Activated CD4-positive, alpha-beta memory T cell treated with anti-CD3 and anti-CD28 coated beads for 36 hours (primary cell): ENCODE results near the gene HRH1. TPM values are rescaled to one million over a fixed set of nuclear protein-coding genes. Genes with fewer than 3 reads are reported as not detected.

Experiments used
- CTCF ChIA-PET: fragments of 350-600 bp; sonication (Branson Sonifier 250); formaldehyde crosslinking; loops from one replicate; lab custom pipeline; 2021; ENCODE audit warnings: antibody characterized with exemption, inconsistent platforms; lab: Charles Lee
- POLR2A ChIA-PET: fragments of 350-600 bp; sonication (Branson Sonifier 250); formaldehyde crosslinking; loops from one replicate; lab custom pipeline; 2021; ENCODE audit warnings: antibody characterized with exemption; lab: Charles Lee
- DNase-seq: peaks from one replicate; pipeline ENCODE4 v3.0.0-alpha.2; 2020
- H3K27ac Mint-ChIP-seq: one replicate; pipeline ENCODE4 v1.8.0; 2021; ENCODE audit warnings: mixed read lengths
- H3K27me3 Mint-ChIP-seq: one replicate; pipeline ENCODE4 v1.8.0; 2021; ENCODE audit warnings: mixed read lengths
- H3K36me3 Mint-ChIP-seq: one replicate; pipeline ENCODE4 v1.8.0; 2021; ENCODE audit warnings: mixed read lengths
- H3K4me1 Mint-ChIP-seq: one replicate; pipeline ENCODE4 v1.8.0; 2021; ENCODE audit warnings: low read depth, mixed read lengths
- H3K4me3 Mint-ChIP-seq: one replicate; pipeline ENCODE4 v1.8.0; 2021; ENCODE audit warnings: mild to moderate bottlenecking, mixed read lengths
- H3K9me3 Mint-ChIP-seq: one replicate; pipeline ENCODE4 v1.8.0; 2021; ENCODE audit warnings: mixed read lengths
- intact Hi-C: fragments of 100-400 bp; cut with micrococcal nuclease; formaldehyde crosslinking; loops from one replicate; pipeline ENCODE4 v1.15.1; 2023
- total RNA-seq, 2 experiments: library from RNA; stranded (reverse); gene quantifications; one replicate each; pipeline ENCODE4 v1.2.3, GENCODE V29; 2021

HRH1 gene
- total RNA-seq, 2 experiments from 2014 or later = 2.3 to 2.9 TPM

DNA sequence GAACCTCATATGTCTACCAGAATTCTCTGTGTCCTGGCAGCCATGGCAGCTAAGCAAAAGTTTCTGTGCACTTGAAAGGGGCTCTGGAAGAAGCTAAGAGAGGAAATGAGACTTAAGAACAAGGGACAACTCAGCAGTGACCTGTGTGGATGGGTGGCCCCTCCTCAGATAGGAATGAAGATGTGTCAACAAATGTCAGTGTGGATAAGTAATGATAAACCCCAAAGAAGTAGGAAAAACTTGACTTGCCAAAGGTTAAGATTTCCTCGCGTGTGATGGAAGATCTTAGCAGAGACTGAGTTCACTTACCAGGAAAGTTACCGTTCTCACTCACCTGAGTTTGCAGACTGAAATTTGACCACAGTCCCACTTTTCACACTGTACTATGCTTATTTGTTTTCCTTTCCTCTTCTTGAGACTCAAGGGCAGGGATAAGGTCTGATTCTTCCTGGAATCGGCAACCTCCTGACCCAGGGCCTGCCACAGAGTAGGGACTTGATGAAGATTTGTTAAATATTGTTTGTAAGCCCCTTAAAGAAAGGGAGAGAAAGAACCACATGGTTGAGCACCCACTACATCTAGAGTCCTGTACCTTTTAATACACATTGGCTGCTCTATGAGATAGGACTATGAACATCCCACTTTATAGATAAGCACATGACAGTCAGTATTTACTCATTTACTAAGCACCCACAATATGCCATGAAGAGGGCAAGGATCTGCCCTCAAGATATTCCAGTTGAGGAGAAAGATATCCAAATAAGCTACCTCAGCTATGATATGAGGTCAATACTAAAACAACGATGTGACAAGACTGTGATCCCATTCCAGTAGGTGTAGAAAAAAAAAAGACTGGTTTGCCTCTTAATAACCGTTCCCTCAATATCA lies 7.3 kb upstream of the HRH1 start:
- peaks cover 21% of the 10 kb centered on the region for H3K27me3 Mint-ChIP-seq
- CTCF ChIA-PET = interaction anchor here (0.6 kb wide), 1 partner anchor 168 kb away, joined by 3 read pairs; no protein-coding TSS in a partner anchor
- no peak for DNase-seq
- H3K9me3 Mint-ChIP-seq = no peaks in the 10 kb centered on the region
- intact Hi-C loops = no loop called here
- H3K27ac Mint-ChIP-seq = no peak overlapping the region
- no peaks in the 10 kb centered on the region for H3K4me1 Mint-ChIP-seq
- H3K36me3 Mint-ChIP-seq = no peaks in the 10 kb centered on the region
- POLR2A ChIA-PET = no interaction called here
- no peak overlapping the region for H3K4me3 Mint-ChIP-seq

DNA sequence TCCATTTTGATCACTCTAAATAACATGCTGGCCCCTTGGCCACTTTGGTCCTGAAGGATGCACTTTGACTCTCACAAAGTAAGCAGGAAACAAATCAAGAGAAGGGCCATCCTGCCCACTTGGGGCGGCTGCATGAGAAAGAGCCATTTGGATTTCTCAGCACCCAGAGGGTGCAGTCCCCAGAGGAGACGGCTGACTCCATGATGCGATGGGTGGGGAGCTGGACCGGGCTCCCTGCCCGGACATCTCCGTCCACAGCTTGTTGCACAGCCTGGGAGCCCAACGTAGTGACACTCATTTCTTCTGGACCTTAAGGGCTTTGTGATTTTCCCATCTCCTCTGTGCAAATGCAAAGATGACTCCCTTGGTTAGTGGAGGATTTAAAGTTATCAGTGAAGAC lies 4.0 kb upstream of the HRH1 start:
- Mint-ChIP-seq H3K4me1 (peaks cover 9% of the 10 kb centered on the region), H3K27ac (no peak overlapping the region), H3K27me3 (peaks cover 34% of the 10 kb centered on the region), H3K36me3 (no peaks in the 10 kb centered on the region), H3K9me3 (no peaks in the 10 kb centered on the region), H3K4me3 (no peak overlapping the region)
- intact Hi-C loops = no loop called here
- DNase-seq = no peak
- CTCF ChIA-PET = no interaction called here
- POLR2A ChIA-PET = no interaction called here

DNA sequence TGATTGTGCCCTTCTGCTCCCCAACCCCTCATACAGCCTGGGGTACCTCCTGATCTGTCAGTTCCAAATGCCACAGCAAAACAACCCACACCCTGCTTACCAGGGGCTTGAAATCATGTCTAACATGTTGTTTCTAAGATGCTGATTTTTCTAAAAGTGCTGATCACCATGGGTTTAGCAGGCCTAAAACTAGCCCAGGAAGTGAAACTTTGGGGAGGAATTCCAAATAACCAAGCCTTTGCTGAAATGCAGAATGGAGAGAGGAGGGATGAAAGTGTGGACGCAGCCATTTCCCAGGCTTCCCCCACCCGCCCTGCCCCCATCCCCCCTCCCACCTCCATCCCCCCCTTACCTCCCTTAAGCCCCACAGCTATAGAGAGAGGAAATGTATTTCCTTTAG lies 2.0 kb upstream of the HRH1 start:
- no peak overlapping the region for H3K27ac Mint-ChIP-seq
- intact Hi-C loops = no loop called here
- no peak for DNase-seq
- peaks cover 51% of the 10 kb centered on the region for H3K27me3 Mint-ChIP-seq
- CTCF ChIA-PET = no interaction called here
- H3K4me1 Mint-ChIP-seq = peaks cover 9% of the 10 kb centered on the region
- no peaks in the 10 kb centered on the region for H3K36me3 Mint-ChIP-seq
- H3K4me3 Mint-ChIP-seq = no peak overlapping the region
- no peaks in the 10 kb centered on the region for H3K9me3 Mint-ChIP-seq
- POLR2A ChIA-PET = no interaction called here

DNA sequence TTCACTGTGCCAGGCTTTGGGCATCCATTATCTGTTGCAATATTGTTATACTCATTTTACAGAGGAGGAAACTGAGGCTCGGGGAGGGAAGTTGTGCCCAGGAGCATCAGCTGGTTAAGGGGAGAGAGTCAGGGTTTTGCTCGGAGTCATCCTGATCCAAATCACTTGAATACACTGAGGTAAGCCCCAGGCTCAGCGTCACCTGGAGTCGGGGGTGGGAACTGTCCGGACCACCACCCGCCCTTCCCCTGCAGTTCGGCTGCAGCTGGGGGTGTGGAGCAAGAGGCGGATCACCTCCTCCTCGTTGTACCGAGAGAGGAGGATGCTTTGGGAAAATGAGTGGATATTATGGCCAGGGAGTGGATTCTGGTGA lies 646 bp downstream of the HRH1 start:
- POLR2A ChIA-PET = no interaction called here

DNA sequence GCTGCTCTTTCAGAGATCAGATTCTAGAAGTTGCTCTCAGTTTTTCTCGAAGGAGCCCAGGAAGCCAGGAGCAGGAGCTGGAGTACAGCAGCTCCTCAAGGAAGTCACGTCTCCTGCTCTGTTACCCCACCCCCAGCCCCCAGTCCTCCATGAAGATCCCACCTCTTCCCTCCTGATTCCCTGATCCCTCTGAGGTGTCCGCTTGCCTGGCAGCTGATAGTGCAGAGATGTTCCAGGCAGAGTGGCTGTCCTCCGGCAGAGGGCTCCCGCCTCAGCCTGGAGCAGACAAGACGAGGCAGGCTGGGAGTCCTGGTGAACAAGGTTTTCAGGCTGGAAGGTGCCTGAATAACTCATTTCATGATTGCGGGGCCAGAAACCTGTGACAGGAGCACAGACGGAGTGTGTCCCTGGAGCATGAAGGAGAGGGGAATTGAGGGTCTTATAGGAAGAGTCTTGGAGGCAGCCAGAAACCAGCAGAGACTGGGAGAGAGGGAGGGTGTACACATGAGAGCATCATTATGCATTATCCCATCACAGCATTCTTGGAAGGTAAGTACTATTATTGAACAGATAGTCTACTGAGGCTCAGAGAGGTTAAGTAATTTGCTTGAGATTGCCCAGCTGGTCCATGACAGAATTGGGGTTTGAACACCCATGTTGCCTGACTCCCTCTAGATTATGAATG lies 1.2 kb downstream of the HRH1 start:
- no peaks in the 10 kb centered on the region for H3K9me3 Mint-ChIP-seq
- POLR2A ChIA-PET = no interaction called here
- intact Hi-C loops = no loop called here
- no peak overlapping the region for H3K27ac Mint-ChIP-seq
- DNase-seq = peak; percentile 41
- no peaks in the 10 kb centered on the region for H3K36me3 Mint-ChIP-seq
- H3K27me3 Mint-ChIP-seq = peaks cover 53% of the 10 kb centered on the region
- H3K4me1 Mint-ChIP-seq = peaks cover 9% of the 10 kb centered on the region
- CTCF ChIA-PET = interaction anchor here (0.6 to 4.7 kb wide), 5 partner anchors 8 to 980 kb away, joined by 3 to 33 read pairs (median 3); no protein-coding TSS in a partner anchor
- no peak overlapping the region for H3K4me3 Mint-ChIP-seq

More for the DNA sequence above, 646 bp downstream of the HRH1 start:
- Mint-ChIP-seq H3K36me3 (no peaks in the 10 kb centered on the region), H3K4me1 (peaks cover 9% of the 10 kb centered on the region), H3K27me3 (peaks cover 51% of the 10 kb centered on the region), H3K27ac (no peak overlapping the region), H3K9me3 (no peaks in the 10 kb centered on the region), H3K4me3 (no peak overlapping the region)
- intact Hi-C loops = no loop called here
- no peak for DNase-seq
- CTCF ChIA-PET = interaction anchor here (0.6 to 4.7 kb wide), 4 partner anchors 9 to 979 kb away, joined by 3 to 33 read pairs (median 4); no protein-coding TSS in a partner anchor

DNA sequence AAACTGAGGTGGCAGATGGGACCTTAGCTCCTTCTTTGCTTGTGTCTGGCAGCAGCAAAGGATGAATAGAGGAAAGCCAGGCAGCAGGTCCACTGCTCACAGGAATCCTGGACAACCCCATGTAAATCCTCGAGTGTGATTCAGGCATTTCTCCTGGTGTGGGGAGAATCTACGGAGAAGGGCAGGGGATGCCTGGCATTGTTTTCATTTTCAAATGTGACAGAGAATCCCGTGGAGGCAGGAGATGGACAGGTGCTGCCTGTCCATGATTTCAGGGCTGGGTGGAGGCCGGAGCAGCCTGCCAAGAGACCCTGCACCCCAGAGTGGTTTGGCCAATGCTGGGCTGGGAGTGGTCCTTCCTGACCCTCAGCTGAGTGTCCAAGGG lies 1.7 kb downstream of the HRH1 start:
- no peaks in the 10 kb centered on the region for H3K9me3 Mint-ChIP-seq
- intact Hi-C loops = no loop called here
- H3K36me3 Mint-ChIP-seq = no peaks in the 10 kb centered on the region
- H3K27me3 Mint-ChIP-seq = peaks cover 54% of the 10 kb centered on the region
- H3K4me1 Mint-ChIP-seq = peaks cover 9% of the 10 kb centered on the region
- DNase-seq = no peak
- ChIA-PET CTCF (interaction anchor here (1.1 to 4.7 kb wide), 3 partner anchors 8 to 179 kb away, joined by 3 to 33 read pairs (median 3); no protein-coding TSS in a partner anchor), POLR2A (no interaction called here)
- H3K27ac Mint-ChIP-seq = no peak overlapping the region
- H3K4me3 Mint-ChIP-seq = no peak overlapping the region

DNA sequence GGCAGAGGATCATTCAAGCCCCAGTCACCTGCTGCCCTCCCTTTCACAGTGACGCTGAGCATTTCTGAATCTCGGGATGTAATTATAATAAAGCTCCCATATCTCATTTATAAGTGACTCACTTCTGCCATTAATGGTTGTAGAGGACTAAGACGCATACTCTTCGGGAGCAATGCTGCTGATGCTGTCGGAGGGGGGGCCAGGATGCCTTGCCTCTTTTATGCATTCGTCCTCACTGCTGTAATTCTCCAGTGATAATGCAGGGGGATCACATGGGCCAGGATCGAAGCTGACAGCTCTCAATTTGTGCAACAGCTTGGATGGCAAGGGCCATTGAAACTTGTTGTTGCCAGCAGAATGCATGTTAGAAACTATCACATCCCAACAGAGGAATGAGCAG lies 3.1 kb downstream of the HRH1 start:
- POLR2A ChIA-PET = no interaction called here
- Mint-ChIP-seq H3K4me1 (peaks cover 9% of the 10 kb centered on the region), H3K4me3 (no peak overlapping the region), H3K27ac (no peak overlapping the region), H3K9me3 (no peaks in the 10 kb centered on the region), H3K27me3 (peaks cover 45% of the 10 kb centered on the region), H3K36me3 (no peaks in the 10 kb centered on the region)
- CTCF ChIA-PET = interaction anchor here (1.0 to 4.7 kb wide), 3 partner anchors 96 to 178 kb away, joined by 3 to 33 read pairs (median 3); no protein-coding TSS in a partner anchor
- no peak for DNase-seq
- intact Hi-C loops = no loop called here

DNA sequence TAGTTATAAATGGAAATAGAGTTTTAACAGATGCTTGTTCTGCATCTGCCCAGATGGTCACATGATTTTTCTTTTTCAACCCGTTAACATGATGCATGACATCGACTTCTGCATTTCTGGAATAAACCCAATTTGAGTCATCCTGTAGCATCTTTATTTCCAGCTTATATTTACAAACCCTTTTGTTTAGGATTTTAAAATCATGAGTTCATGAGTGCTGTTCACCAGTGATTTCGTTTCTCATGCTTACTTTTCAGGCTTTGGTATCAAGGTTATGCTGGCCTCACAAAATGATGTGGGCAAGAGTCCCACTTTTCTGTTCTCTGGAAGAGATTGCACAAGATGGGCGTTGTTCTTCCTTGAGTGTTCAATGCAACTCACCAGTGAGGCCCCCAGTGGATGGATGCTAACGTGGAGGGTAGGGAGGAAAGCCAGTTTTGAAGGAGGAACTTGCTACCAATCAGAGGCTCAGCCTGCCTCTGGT lies 5.2 kb downstream of the HRH1 start:
- no peaks in the 10 kb centered on the region for H3K36me3 Mint-ChIP-seq
- CTCF ChIA-PET = no interaction called here
- peaks cover 43% of the 10 kb centered on the region for H3K27me3 Mint-ChIP-seq
- no peak overlapping the region for H3K27ac Mint-ChIP-seq
- H3K4me3 Mint-ChIP-seq = no peak overlapping the region
- intact Hi-C loops = no loop called here
- peaks cover 6% of the 10 kb centered on the region for H3K4me1 Mint-ChIP-seq
- POLR2A ChIA-PET = no interaction called here
- no peak for DNase-seq
- no peaks in the 10 kb centered on the region for H3K9me3 Mint-ChIP-seq

DNA sequence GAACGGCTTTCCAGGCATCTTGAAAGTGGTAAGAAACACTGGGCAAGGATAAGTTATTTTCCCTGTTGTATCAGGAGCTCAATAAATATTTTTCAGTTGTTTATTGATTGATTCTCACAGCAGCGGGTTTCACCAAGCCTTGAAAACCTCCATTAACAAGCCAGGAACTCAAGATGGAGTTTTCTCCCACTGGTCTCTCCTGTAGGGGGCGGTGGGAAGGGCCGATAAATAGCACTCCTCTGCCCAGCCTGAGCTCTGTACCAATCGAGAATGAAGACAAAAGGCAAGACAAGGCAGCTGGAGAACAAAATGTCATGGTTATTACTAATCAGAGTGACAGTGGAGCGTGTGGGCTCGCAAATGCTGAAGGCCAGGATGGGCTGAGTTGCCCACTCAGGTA lies 7.4 kb downstream of the HRH1 start:
- Mint-ChIP-seq H3K27ac (no peak overlapping the region), H3K4me3 (no peak overlapping the region), H3K36me3 (no peaks in the 10 kb centered on the region), H3K27me3 (peaks cover 26% of the 10 kb centered on the region), H3K9me3 (no peaks in the 10 kb centered on the region), H3K4me1 (no peaks in the 10 kb centered on the region)
- POLR2A ChIA-PET = interaction anchor here (0.6 kb wide), 1 partner anchor 265 kb away, joined by 6 read pairs; no protein-coding TSS in a partner anchor
- intact Hi-C loops = no loop called here
- no peak for DNase-seq
- CTCF ChIA-PET = no interaction called here

DNA sequence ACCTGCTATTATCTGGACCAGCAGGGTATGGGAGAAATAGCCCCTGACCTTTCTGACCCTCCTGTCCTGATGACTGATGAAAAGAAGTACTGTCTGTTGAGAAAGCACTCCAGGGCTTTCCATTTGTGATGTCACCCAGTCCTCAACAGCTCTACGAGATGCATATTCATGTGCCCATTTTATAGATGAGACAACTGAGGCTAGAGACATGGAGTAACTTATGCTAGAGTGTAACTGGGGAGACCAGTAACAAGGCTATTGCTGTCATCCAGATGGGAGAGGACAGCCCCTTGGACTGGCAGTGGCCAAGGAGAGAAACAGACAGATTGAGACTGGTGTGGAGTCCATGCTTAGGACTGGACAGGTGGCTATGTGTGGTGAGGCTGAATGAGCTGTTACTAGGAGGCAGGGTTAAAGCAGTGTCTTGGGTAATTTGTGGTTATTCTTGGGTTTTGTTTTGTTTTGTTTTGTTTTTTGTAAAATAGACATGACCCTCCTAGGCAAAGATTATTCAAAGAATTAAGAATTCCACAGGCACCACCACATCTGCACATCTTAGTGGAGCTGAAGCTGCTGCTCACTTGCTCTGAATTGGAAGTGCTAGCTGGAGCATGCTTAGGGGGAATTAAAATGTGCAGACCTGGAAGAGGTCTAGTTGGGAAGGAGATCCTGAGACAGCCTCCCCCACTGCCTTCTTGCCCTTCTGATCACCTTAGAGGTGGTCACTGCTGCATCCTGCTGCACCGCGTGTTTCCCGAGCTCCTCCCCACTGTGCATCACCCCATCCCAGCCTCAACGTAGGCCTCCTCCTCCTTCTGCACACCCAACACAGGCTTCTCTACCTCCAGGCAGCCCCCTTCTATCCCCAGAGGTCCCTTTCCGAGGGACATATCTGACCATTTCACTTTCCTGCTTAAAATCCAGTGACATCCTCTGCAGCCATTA lies 8.4 kb downstream of the HRH1 start:
- ChIA-PET POLR2A (interaction anchor here (0.6 kb wide), 1 partner anchor 264 kb away, joined by 6 read pairs; no protein-coding TSS in a partner anchor), CTCF (no interaction called here)
- intact Hi-C loops = no loop called here
- H3K27me3 Mint-ChIP-seq = peaks cover 16% of the 10 kb centered on the region
- no peak overlapping the region for H3K4me3 Mint-ChIP-seq
- DNase-seq = no peak
- no peaks in the 10 kb centered on the region for H3K9me3 Mint-ChIP-seq
- no peaks in the 10 kb centered on the region for H3K4me1 Mint-ChIP-seq
- no peaks in the 10 kb centered on the region for H3K36me3 Mint-ChIP-seq
- H3K27ac Mint-ChIP-seq = no peak overlapping the region

DNA sequence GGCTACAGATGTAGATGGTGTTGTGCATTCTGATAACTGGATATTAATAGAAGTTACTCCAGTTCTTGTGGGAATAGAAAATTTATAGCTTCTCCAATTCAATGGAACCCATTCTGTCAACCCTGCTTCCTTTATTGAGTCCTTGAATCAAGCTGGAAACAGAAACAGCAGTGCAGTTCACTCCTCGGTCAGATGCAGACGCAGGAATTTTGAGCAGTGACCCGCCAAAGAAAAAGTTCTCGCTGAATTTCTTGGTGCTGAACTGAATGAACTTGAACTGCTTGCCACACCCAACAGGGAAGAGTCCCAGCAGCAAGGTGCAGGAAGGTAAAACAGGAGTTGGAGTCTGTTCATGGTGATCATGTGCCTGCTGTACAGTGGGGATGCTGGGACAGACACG lies 10.3 kb downstream of the HRH1 start:
- no peaks in the 10 kb centered on the region for H3K9me3 Mint-ChIP-seq
- ChIA-PET CTCF (interaction anchor here (1.4 kb wide), 1 partner anchor 9 kb away, joined by 3 read pairs; no protein-coding TSS in a partner anchor), POLR2A (no interaction called here)
- no peaks in the 10 kb centered on the region for H3K4me1 Mint-ChIP-seq
- intact Hi-C loops = no loop called here
- no peaks in the 10 kb centered on the region for H3K36me3 Mint-ChIP-seq
- no peak for DNase-seq
- H3K4me3 Mint-ChIP-seq = no peak overlapping the region
- H3K27ac Mint-ChIP-seq = no peak overlapping the region
- H3K27me3 Mint-ChIP-seq = peaks cover 15% of the 10 kb centered on the region
